Left hindlimb (tissue), 1 donor: Measurements from ENCODE around the gene CCDC24.
A peak's percentile ranks its signal among the peaks of the same experiment; 100 is the strongest.

Experiments used
- DNase-seq: peaks from one replicate; pipeline ENCODE4 v3.0.0-alpha.2; 2018

CCDC24 gene

GRCh38 chr1:43991476-43992231 lies at the start of gene CCDC24:
TSS of gene CCDC24 (plus strand) at chr1:43991599. CDS start at chr1:43991879, 280 bp downstream.
- peak; percentile 81 for DNase-seq

- no peak for DNase-seq
These were observed 49.0 kb upstream of the CCDC24 start for GRCh38 chr1:43942411-43942810.

- no peak for DNase-seq
These were observed 46.5 kb upstream of the CCDC24 start for GRCh38 chr1:43944860-43945259.

- no peak for DNase-seq
These were observed 45.6 kb upstream of the CCDC24 start for GRCh38 chr1:43945674-43946235.

- DNase-seq, result peak; percentile 96
These were observed 45.0 kb upstream of the CCDC24 start, which contains the start of gene IPO13 for GRCh38 chr1:43946236-43947060. TSS of gene IPO13 (plus strand) at chr1:43946950. CDS start at chr1:43947601, 651 bp downstream.

GRCh38 chr1:43947061-43947873 lies 44.1 kb upstream of the CCDC24 start:
- DNase-seq, result no peak

- no peak for DNase-seq
These were observed 43.4 kb upstream of the CCDC24 start for GRCh38 chr1:43947874-43948437.

- DNase-seq, result no peak
These were observed 41.7 kb upstream of the CCDC24 start for GRCh38 chr1:43949678-43950077.

GRCh38 chr1:43951021-43951985 lies 40.1 kb upstream of the CCDC24 start:
- no peak for DNase-seq

GRCh38 chr1:43952731-43953346 lies 38.6 kb upstream of the CCDC24 start:
- DNase-seq, result no peak

- DNase-seq, result no peak
These were observed 38.0 kb upstream of the CCDC24 start for GRCh38 chr1:43953361-43953760.

- DNase-seq, result no peak
These were observed 37.4 kb upstream of the CCDC24 start for GRCh38 chr1:43954036-43954435.

- DNase-seq, result no peak
These were observed 35.2 kb upstream of the CCDC24 start for GRCh38 chr1:43956234-43956633.

- no peak for DNase-seq
These were observed 33.9 kb upstream of the CCDC24 start for GRCh38 chr1:43957407-43958040.

- no peak for DNase-seq
These were observed 32.8 kb upstream of the CCDC24 start for GRCh38 chr1:43958351-43959255.

- no peak for DNase-seq
These were observed 30.6 kb upstream of the CCDC24 start for GRCh38 chr1:43960798-43961197.

- no peak for DNase-seq
These were observed 29.7 kb upstream of the CCDC24 start for GRCh38 chr1:43961692-43962091.

GRCh38 chr1:43962324-43962723 lies 29.1 kb upstream of the CCDC24 start:
- DNase-seq, result no peak

- DNase-seq, result no peak
These were observed 28.4 kb upstream of the CCDC24 start for GRCh38 chr1:43963006-43963405.
